Measurements from ENCODE around the gene MAP3K10. TPM values are rescaled to one million over a fixed set of nuclear protein-coding genes. Genes with fewer than 3 reads are reported as not detected.
A peak's percentile ranks its signal among the peaks of the same experiment; 100 is the strongest.
"Not testable (repeated sequence)": the region's sequence is repeated elsewhere in the genome, so short reads cannot be mapped to it uniquely, and the experiment has no call there.

MAP3K10 gene
- total and polyA plus RNA-seq, 3 donors from 2014 or later = 23.1 to 35.0 (median 23.8) TPM

DNA sequence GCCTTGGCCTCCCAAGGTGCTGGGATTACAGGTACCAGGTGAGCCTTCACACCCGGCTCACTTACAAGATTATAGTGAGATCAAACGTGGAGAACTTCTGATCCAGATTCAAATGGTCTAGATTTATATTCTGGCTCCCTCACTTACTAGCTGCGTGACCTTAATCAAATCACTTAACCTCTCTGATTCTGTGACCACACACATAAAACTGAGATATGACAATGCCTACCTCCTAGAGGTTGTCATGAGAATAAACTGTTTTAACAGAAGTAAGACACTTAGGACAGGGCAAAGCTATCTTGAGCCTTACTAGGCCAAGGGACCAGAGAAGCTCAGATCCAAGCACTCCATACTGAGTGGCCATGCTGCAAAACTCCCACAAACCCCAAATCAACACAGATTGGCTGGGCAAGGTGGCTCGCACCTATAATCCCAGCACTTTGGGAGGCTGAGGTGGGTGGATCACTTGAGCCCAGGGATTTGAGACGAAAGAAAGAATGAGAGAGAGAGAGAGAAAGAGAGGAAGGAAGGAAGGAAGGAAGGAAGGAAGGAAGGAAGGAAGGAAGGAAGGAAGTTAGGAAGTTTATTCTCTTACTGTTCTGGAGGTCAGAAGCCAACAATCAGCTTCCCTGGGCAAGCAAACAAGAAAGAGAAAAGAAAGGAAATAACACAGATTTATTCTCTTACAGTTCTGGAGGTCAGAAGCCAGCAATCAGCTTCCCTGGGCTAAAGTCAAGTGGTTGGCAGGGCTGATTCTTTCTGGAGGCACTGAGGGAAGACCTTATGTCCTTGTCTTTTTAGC, 46.1 kb upstream of the MAP3K10 start:
- H3K4me1 ChIP-seq = no peaks in the 10 kb centered on the region
- no peaks in the 10 kb centered on the region for H3K36me3 ChIP-seq (ENCODE audit: low read depth, missing control alignments)
- TF ChIP-seq POLR2A (IDR thresholded peaks at IDR 0.05) = no peak
- TF ChIP-seq, protein P1, sequence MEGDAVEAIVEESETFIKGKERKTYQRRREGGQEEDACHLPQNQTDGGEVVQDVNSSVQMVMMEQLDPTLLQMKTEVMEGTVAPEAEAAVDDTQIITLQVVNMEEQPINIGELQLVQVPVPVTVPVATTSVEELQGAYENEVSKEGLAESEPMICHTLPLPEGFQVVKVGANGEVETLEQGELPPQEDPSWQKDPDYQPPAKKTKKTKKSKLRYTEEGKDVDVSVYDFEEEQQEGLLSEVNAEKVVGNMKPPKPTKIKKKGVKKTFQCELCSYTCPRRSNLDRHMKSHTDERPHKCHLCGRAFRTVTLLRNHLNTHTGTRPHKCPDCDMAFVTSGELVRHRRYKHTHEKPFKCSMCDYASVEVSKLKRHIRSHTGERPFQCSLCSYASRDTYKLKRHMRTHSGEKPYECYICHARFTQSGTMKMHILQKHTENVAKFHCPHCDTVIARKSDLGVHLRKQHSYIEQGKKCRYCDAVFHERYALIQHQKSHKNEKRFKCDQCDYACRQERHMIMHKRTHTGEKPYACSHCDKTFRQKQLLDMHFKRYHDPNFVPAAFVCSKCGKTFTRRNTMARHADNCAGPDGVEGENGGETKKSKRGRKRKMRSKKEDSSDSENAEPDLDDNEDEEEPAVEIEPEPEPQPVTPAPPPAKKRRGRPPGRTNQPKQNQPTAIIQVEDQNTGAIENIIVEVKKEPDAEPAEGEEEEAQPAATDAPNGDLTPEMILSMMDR (IDR thresholded peaks at IDR 0.05) = no peak
- no peak overlapping the region for H3K27ac ChIP-seq
- H3K27me3 ChIP-seq = no peaks in the 10 kb centered on the region
- WGBS, 2 donors = 85 to 87% methylated on average over 5 of the region's 5 CpGs
- intact Hi-C loops (cut with DNase I; ENCODE audit: low total_unique reads) = no loop called here
- H3K4me3 ChIP-seq = no peak overlapping the region
- H3K9me3 ChIP-seq = no peaks in the 10 kb centered on the region
- DNase-seq = no peak

DNA sequence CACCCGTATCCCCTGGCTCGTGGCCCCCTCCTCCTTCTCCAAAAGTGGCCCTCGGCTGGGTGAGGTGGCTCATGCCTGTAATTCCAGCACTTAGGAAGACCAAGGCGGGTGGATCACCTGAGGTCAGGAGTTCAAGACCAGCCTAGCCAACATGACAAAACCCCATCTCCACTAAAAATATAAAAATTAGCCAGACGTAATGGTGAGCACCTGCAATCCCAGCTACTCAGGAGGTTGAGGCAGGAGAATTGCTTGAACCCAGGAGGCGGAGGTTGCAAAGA, 45.5 kb upstream of the MAP3K10 start:
- H3K4me3 ChIP-seq; H3K27ac ChIP-seq; H3K36me3 ChIP-seq (ENCODE audit: low read depth, missing control alignments); H3K27me3 ChIP-seq; DNase-seq; H3K4me1 ChIP-seq; intact Hi-C loops (cut with DNase I; ENCODE audit: low total_unique reads); H3K9me3 ChIP-seq: not testable (repeated sequence)
- WGBS, 2 donors = 80 to 92% methylated on average over 6 of the region's 6 CpGs

DNA sequence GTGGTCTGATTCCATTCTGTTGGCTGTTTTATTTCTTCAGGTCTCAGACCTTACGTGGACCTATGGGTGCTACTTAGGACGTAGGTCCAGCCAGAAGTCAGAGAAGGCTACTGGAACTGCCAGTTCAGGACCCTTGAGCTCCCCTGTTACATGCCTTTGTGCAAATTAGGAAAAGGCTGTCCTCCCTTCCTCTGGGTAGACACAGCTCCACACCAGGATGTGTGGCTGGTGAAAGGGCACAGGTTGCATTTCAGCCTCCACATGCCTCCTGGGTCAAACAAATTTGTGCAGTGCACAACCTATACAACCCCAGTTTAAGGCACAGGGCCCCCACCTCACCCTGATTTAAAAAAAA, 43.9 kb upstream of the MAP3K10 start:
- no peak for TF ChIP-seq POLR2A (IDR thresholded peaks at IDR 0.05)
- TF ChIP-seq, protein P1 (IDR thresholded peaks at IDR 0.05) = no peak
- DNase-seq = no peak
- Histone ChIP-seq H3K9me3 (no peaks in the 10 kb centered on the region), H3K36me3 (ENCODE audit: low read depth, missing control alignments) (no peaks in the 10 kb centered on the region), H3K27me3 (no peaks in the 10 kb centered on the region), H3K27ac (no peak overlapping the region), H3K4me3 (no peak overlapping the region), H3K4me1 (no peaks in the 10 kb centered on the region)
- intact Hi-C loops (cut with DNase I; ENCODE audit: low total_unique reads) = no loop called here
- 78 to 86% methylated on average over 2 of the region's 2 CpGs for WGBS, 2 donors

DNA sequence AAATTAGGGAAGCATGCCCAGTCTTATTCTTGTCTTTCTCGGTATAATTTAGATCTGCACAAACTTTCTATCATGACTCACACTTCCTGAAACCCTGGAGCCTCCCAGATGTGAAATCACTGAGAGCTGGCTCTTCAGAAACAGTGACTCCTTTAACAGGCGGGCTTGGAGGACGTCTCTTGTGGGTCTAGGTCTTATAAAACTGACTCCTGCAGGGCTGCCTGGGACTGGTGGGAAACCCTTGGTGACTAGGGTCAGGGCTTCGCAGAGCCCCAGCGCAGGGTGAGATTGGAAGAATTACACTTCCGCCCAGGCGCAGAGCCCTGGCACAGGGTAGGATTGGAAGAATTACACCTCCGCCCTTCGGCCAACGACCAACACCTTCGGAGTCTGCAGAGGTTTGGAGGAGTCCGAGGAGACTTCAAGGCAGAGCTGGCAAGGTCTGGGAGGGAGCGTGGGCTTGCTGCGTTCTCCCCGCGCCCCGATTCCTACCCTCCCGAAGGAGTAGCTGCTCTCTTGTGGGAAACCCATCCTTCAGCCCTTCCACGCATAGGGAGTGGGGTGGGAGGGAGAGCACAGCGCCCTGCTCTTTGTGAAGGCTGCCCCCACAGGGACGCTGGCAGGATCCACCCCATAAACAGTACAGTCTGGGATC, 43.4 kb upstream of the MAP3K10 start:
- 44 to 57% methylated on average over 20 to 21 of the region's 21 CpGs for WGBS, 2 donors
- Histone ChIP-seq H3K4me1 (no peaks in the 10 kb centered on the region), H3K9me3 (no peaks in the 10 kb centered on the region), H3K27ac (no peak overlapping the region), H3K4me3 (peak overlapping the region in 1 of 2 donors; percentile 18), H3K27me3 (no peaks in the 10 kb centered on the region), H3K36me3 (ENCODE audit: low read depth, missing control alignments) (no peaks in the 10 kb centered on the region)
- TF ChIP-seq, protein P1 (IDR thresholded peaks at IDR 0.05) = no peak
- TF ChIP-seq POLR2A (IDR thresholded peaks at IDR 0.05) = no peak
- no peak for DNase-seq
- intact Hi-C loops (cut with DNase I; ENCODE audit: low total_unique reads) = no loop called here

DNA sequence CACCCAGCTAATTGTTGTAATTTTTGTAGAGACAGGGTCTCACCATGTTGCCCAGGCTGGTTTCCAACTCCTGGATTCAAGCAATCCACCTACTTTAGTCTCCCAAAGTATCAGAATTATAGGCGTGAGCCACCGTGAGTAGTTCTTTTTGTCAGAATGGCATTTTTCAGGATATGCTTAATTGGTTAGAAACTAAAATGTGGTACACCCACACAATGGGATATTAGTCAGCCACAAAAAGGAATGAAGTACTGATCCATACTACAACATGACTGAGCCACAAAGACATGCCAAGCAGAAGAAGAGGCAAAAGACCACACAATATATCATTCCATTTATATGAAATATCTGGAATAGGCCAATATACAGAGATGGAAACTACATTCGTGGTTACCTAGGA, 41.7 kb upstream of the MAP3K10 start:
- H3K9me3 ChIP-seq = no peaks in the 10 kb centered on the region
- DNase-seq = no peak
- H3K27me3 ChIP-seq = no peaks in the 10 kb centered on the region
- WGBS, 2 donors = 96% methylated on average over 3 of the region's 3 CpGs
- TF ChIP-seq, protein P1 (IDR thresholded peaks at IDR 0.05) = no peak
- no peak for TF ChIP-seq POLR2A (IDR thresholded peaks at IDR 0.05)
- H3K36me3 ChIP-seq (ENCODE audit: low read depth, missing control alignments) = no peaks in the 10 kb centered on the region
- no peak overlapping the region for H3K4me3 ChIP-seq
- no peak overlapping the region for H3K27ac ChIP-seq
- no peaks in the 10 kb centered on the region for H3K4me1 ChIP-seq
- intact Hi-C loops (cut with DNase I; ENCODE audit: low total_unique reads) = no loop called here

Data from testis (tissue), 3 donors.